ENCODE measurements around the gene ENOX1. TPM values are rescaled to one million over a fixed set of nuclear protein-coding genes. Genes with fewer than 3 reads are reported as not detected.
A peak's percentile ranks its signal among the peaks of the same experiment; 100 is the strongest.

Gene ENOX1
- total RNA-seq, 4 donors from 2014 or later = 2.2 to 8.9 (median 6.2) TPM

DNA sequence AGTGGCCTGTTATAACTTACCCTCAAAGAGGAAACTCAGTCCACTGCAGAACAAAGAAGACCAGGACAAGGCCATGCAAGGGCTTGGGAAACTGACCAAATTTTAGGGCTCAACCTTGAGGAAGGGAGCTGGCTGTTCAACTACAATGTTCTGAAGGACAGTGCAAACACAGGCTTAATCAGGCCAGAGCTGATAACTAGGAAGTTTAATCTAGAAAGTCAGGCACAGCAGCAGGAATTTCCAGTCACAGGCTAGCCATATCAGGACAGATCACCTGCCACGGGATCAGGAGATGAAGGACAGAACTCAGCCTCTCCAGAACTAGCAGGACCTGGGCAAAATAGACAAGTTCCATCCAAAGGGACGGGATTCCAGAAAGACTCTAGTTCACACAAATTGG lies 89.4 kb downstream of the ENOX1 start:
- no peak for TF ChIP-seq CTCF (IDR thresholded peaks at IDR 0.05)
- DNase-seq (ENCODE audit: low spot score) = no peak
- ATAC-seq (ENCODE audit: low FRiP score) = no peak

DNA sequence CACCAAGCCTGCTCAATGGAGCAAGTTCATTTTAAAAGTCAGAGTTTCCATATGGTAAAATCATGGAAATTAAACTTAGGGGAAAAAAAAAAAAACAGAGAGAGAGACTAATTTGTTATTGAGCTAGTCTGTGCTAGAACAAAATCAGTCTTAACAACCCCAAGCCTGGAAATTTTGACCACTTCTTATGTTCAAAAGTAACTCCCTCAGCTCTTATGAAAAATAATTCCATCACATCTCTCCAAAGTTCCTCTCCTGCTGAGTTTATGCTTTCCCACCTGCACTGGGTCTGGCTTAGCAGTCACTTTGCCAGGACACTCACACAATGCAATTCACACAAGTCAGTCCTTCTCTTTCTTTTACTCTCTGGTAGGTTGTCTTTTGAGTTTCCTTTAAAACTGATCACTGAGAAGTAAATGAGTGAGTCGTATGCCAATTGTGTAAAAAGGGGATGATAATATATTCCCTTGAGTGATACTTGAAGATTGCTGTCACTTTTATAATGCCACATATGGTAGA lies 92.6 kb downstream of the ENOX1 start:
- TF ChIP-seq CTCF (IDR thresholded peaks at IDR 0.05) = no peak
- ATAC-seq (ENCODE audit: low FRiP score) (no peak), DNase-seq (ENCODE audit: low spot score) (no peak)

DNA sequence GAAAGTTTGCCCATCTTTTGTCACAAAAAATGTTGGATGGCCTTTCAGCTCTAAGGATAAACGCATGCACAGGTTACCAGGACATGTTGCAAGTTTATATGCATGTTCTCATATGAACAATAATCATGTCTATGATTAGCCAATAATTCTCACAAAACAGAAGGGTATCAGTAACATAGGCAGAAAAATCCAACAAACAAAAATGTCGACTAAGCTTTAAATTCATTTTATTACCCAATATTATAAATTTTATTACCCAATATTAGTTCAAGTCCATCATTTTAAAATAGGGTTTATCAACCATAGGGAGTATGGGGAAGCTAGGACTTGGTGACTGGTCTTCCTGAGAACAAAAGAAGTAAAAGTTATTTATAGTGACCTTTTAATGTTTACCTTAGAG lies 93.1 kb downstream of the ENOX1 start:
- TF ChIP-seq CTCF (IDR thresholded peaks at IDR 0.05) = no peak
- no peak for DNase-seq (ENCODE audit: low spot score)
- ATAC-seq (ENCODE audit: low FRiP score) = no peak

DNA sequence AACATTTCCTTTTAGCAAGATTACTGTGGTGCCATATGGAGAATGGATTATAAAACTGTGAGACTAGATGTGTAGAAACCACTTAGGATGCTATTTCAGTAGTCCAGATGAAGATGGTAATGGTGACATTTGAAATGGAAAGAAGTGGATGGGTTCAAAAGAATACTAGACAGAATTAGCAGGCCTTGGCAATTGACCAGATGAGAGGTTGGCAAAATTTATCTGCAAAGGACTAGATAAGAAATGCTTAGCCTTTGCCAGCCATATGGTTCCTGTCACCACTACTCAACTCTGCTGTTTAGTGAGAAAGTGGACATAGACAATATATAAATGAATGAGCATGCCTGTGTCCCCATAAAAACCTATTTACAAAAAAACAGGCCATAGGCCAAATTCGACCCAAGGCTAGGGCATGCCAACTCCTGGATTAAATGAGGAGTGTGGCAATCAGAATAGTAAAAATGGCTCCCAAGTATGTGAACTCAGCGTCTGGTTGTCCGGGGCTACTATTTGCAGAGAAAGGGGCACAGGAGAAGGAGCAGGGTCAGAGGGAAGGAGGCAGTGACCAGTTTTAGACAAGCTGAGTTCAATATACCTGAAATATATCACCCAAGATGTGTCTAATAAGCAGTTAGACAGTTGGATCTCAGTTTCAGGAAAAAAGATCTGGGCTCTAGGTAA lies 98.4 kb downstream of the ENOX1 start:
- ATAC-seq (ENCODE audit: low FRiP score) (no peak), DNase-seq (ENCODE audit: low spot score) (no peak)
- TF ChIP-seq CTCF (IDR thresholded peaks at IDR 0.05) = no peak

GRCh38 chr13:43687038-43687437 lies 99.7 kb downstream of the ENOX1 start:
- DNase-seq (ENCODE audit: low spot score) (no peak), ATAC-seq (ENCODE audit: low FRiP score) (no peak)
- TF ChIP-seq CTCF (IDR thresholded peaks at IDR 0.05) = no peak

DNA sequence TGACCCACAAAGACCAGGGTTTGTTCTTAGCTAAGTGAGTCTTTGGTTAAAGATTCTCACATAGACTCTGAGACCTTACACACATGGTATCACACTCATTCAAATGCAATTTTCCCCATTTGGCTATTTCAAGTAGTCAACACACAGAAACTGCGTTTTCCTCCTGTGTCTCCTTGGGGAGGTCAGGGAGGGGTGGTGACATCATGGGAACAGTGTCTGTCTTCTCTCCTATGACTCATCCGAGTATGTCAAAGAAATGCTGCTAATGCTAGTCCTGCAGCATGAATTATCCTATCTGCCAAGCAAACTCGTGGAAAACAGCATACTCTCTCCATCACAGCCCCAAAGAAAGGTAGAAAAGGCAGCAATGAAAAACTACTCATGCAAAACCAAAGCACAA lies 100.2 kb downstream of the ENOX1 start:
- no peak for TF ChIP-seq CTCF (IDR thresholded peaks at IDR 0.05)
- DNase-seq (ENCODE audit: low spot score) = peak; percentile 22

More for the DNA sequence above, 100.2 kb downstream of the ENOX1 start:
- ATAC-seq (ENCODE audit: low FRiP score) = peak; percentile 66

Measured in omental fat pad (tissue), 4 donors.